DOHH2 (cell line): ENCODE data around the gene SYCN.

Source experiments
- H3F3A ChIP-seq: fragments of 200-600 bp; sonication (generic), shearing (Covaris generic); 2 replicates; pipeline ENCODE4 v1.6.0; 2016; ENCODE audit warnings: antibody characterized with exemption, mild to moderate bottlenecking; ENCODE audit not compliant: control insufficient read depth, insufficient read depth
- H3K27ac ChIP-seq: fragments of 200-600 bp; sonication (generic); 2 replicates; pipeline ENCODE4 v1.5.1; 2014; ENCODE audit warnings: low read depth, mild to moderate bottlenecking, low read length, moderate library complexity
- H3K27me3 ChIP-seq: fragments of 200-600 bp; sonication (generic); 2 replicates; pipeline ENCODE4 v1.6.1; 2014; ENCODE audit warnings: mild to moderate bottlenecking, low read length, mixed read lengths; ENCODE audit not compliant: control insufficient read depth
- H3K36me3 ChIP-seq: fragments of 200-600 bp; sonication (generic); 2 replicates; pipeline ENCODE4 v1.6.1; 2014; ENCODE audit warnings: mild to moderate bottlenecking, low read length, moderate library complexity, mixed read lengths; ENCODE audit not compliant: control insufficient read depth
- H3K4me1 ChIP-seq: fragments of 200-600 bp; sonication (generic); 2 replicates; pipeline ENCODE4 v1.6.1; 2014; ENCODE audit warnings: mild to moderate bottlenecking, low read length, mixed read lengths; ENCODE audit not compliant: control insufficient read depth
- H3K4me2 ChIP-seq: fragments of 200-600 bp; sonication (generic); 2 replicates; pipeline ENCODE4 v1.6.0; 2014; ENCODE audit warnings: mild to moderate bottlenecking, low read length, moderate library complexity
- H3K4me3 ChIP-seq: fragments of 200-600 bp; sonication (generic); 2 replicates; pipeline ENCODE4 v1.5.1; 2014; ENCODE audit warnings: mild to moderate bottlenecking, low read length, mixed read lengths
- H3K79me2 ChIP-seq: fragments of 200-600 bp; sonication (generic); 2 replicates; pipeline ENCODE4 v1.6.1; 2014; ENCODE audit warnings: mild to moderate bottlenecking, low read length, mixed read lengths; ENCODE audit not compliant: control insufficient read depth
- H3K9me2 ChIP-seq: fragments of 200-600 bp; sonication (generic); replicated peaks from 2 replicates; pipeline ENCODE4 v1.6.1; 2014; ENCODE audit warnings: mild to moderate bottlenecking, low read length, mixed read lengths; ENCODE audit not compliant: control insufficient read depth
- H3K9me3 ChIP-seq: fragments of 200-600 bp; sonication (generic); 2 replicates; pipeline ENCODE4 v1.6.1; 2014; ENCODE audit warnings: antibody characterized with exemption, low read length, mixed read lengths; ENCODE audit not compliant: control insufficient read depth, insufficient read depth
- H4K20me1 ChIP-seq: fragments of 200-600 bp; sonication (generic); 2 replicates; pipeline ENCODE4 v1.6.0; 2014; ENCODE audit warnings: low read depth, mild to moderate bottlenecking, antibody characterized with exemption, low read length, moderate library complexity; ENCODE audit not compliant: control insufficient read depth, insufficient read depth
- CTCF ChIP-seq: fragments of 200-600 bp; sonication (generic); IDR thresholded peaks from one replicate; pipeline ENCODE4 v1.5.1; 2014; ENCODE audit warnings: antibody characterized with exemption, mild to moderate bottlenecking, low read depth, low read length; ENCODE audit not compliant: poor library complexity, severe bottlenecking
- EZH2phosphoT487 ChIP-seq: fragments of 200-600 bp; sonication (generic); IDR thresholded peaks from 2 replicates; pipeline ENCODE4 v1.6.1; 2017; ENCODE audit warnings: borderline replicate concordance, mild to moderate bottlenecking, antibody characterized with exemption, low read length, moderate library complexity, mixed read lengths

The SYCN gene

DNA sequence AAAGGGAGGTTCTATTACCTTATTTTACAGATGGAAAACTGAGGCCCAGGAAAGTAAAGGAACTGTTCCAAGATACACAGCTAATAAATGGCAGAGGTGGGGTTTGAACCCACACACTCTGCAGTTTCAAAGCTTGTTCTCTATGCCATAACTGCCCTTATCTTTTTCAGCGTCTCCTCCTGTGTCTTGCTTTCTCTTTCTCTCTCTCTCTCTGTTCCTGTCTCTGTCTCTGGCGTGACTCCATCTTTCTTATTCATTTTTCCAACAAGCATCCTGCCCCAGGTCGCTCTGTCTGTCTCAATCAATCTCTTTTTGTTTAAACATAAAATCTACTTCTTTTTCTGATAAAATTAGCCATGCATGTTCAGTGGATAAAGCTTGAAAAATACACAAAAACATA lies 47.8 kb upstream of the SYCN start:
- no peaks in the 10 kb centered on the region for H3K27me3 ChIP-seq
- no peak overlapping the region for H3K27ac ChIP-seq
- H3K9me3 ChIP-seq, result no peaks in the 10 kb centered on the region
- no peak overlapping the region for H3K4me3 ChIP-seq
- peaks cover 17% of the 10 kb centered on the region for H3K4me1 ChIP-seq
- H3K36me3 ChIP-seq, result no peaks in the 10 kb centered on the region
- no peaks in the 10 kb centered on the region for H4K20me1 ChIP-seq
- no peaks in the 10 kb centered on the region for H3K79me2 ChIP-seq
- no peaks in the 10 kb centered on the region for H3K9me2 ChIP-seq
- TF ChIP-seq EZH2phosphoT487 (no peak), CTCF (no peak)
- H3F3A ChIP-seq, result no peaks in the 10 kb centered on the region
- peak overlapping the region; percentile 40; the same call in 1 of the 2 replicates for H3K4me2 ChIP-seq

DNA sequence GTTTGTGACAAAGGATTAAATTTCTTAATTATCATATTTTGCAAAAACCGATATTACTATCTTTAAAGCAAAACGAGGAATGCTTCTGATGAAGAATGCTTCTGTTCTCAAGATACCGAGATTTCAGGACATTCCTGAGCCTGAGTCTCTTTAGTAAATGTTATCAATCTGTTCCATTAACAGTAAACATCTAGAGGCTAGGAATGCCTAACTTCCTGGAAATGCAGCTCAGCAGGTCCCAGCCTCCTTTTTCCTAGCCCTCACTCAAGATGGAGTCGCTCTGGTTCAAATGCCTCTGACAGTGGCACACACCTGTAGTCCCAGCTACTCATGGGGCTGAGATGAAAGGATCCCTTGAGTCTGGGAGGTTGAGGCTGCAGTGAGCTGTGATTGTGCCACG lies 47.0 kb upstream of the SYCN start:
- H3K27ac ChIP-seq, result no peak overlapping the region
- TF ChIP-seq CTCF (no peak), EZH2phosphoT487 (no peak)
- no peak overlapping the region for H3K4me2 ChIP-seq
- no peaks in the 10 kb centered on the region for H4K20me1 ChIP-seq
- H3F3A ChIP-seq, result no peaks in the 10 kb centered on the region
- H3K4me3 ChIP-seq, result no peak overlapping the region
- no peaks in the 10 kb centered on the region for H3K9me3 ChIP-seq
- peaks cover 17% of the 10 kb centered on the region for H3K4me1 ChIP-seq
- H3K9me2 ChIP-seq, result no peaks in the 10 kb centered on the region
- no peaks in the 10 kb centered on the region for H3K27me3 ChIP-seq
- no peaks in the 10 kb centered on the region for H3K79me2 ChIP-seq
- H3K36me3 ChIP-seq, result no peaks in the 10 kb centered on the region

- H3K9me2 ChIP-seq, result no peaks in the 10 kb centered on the region
- no peak within 1 kb of the TSS for H3K27ac ChIP-seq
- no peaks in the 10 kb centered on the region for H4K20me1 ChIP-seq
- H3K9me3 ChIP-seq, result no peaks in the 10 kb centered on the region
- peaks cover 17% of the 10 kb centered on the region for H3K4me1 ChIP-seq
- TF ChIP-seq EZH2phosphoT487, result no peak
- TF ChIP-seq CTCF, result no peak
- H3F3A ChIP-seq, result no peaks in the 10 kb centered on the region
- H3K4me3 ChIP-seq, result no peak within 1 kb of the TSS
- no peaks in the 10 kb centered on the region for H3K79me2 ChIP-seq
- no peaks in the 10 kb centered on the region for H3K36me3 ChIP-seq
- no peak within 1 kb of the TSS for H3K4me2 ChIP-seq
- no peaks in the 10 kb centered on the region for H3K27me3 ChIP-seq
Measured at GRCh38 chr19:39248806-39249205, 44.7 kb upstream of the SYCN start, which contains the start of gene IFNL4. Gene IFNL4 (minus strand): TSS chr19:39248856.
